NOMO-1 (cell line): ENCODE data around the gene LY86.
"Not testable (repeated sequence)": the region's sequence is repeated elsewhere in the genome, so short reads cannot be mapped to it uniquely, and the experiment has no call there.

ENCODE experiments used
- DNase-seq, 2 experiments: peaks; one replicate each; lab custom pipeline; 2025; ENCODE audit not compliant: unreplicated experiment in 2 of 2; lab: John Stamatoyannopoulos, UW

Gene LY86

DNA sequence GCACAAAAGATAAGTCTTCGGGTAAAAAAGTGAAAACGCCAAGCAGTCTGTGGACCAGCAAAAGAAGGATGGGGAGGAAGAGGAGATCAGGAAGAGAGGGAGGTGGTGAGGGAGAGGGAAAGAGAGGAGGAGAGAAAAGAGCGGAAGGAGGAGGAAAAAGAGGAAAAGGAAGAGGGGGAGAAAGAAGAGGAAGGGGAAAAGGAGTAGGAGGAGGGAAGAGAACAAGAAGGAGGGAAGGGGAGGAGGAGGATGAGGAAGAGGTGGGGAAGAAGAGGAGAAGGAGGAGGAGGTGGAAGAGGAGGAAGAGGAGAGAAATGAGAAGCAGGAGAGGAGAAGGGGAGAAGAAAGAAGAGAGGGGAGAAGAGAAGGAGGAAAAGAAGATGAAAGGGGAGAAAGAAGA, 6.5 kb downstream of the LY86 start:
- DNase-seq: no peak

DNA sequence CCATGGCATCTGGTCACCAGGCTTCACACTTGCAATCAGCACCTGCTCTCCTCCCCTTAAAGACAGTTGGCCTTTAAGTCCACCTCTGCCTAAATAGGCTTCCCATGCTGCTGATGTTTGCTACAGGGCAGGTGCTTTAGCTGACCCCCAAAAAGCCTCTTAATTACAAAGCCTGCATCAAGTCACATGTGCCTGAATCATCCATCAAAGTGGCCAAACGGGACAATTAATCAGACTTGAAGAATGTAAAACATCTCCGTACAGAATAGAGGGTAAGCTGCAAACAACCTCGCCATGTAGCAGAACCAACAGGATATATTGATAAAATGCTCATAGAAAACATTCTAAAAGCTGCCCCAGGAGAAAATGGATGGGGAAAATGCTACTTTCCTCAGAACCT, 7.4 kb downstream of the LY86 start:
- DNase-seq: no peak

GRCh38 chr6:6596529-6597328, 8.2 kb downstream of the LY86 start:
- DNase-seq: no peak

GRCh38 chr6:6597682-6598081, 9.2 kb downstream of the LY86 start:
- DNase-seq: no peak

DNA sequence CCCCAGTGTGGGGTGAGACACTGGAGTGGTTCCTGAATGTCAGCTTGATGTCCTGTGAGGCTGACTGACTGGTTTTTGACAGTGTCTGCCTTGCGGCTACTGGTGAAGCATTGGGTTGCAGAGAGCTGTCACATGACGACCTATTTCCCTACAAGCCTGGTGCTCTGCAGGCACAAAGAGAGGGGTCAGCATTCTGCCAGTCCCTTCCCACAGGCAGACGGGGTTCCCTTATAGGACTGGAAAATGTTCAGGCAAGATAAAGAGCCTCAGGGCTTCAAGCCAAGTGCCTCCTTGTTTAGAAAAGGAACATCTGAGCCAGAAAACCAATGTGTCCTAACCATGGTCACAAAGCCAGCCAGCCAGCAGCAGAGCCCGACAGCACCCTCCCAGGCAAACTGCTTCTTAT, 11.0 kb downstream of the LY86 start:
- DNase-seq: no peak

DNA sequence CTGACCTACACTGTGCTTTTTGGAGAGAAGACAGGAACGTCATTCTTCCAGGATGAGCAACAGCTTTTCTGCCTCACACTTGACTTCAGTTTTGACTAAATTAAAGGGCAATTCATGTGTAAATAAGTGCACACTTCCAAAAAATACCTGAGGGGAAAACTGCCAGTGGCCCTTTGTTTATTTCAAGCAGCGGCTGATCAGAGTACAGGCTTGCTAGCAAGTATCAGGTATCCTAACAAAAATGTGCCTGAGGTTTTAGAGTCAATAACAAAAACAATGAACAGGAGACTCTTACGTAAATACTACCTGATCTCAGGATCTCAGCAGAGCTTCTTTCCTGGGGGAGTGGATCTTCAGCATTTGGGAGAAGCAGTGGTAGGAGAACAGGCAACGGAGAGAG, 12.4 kb downstream of the LY86 start:
- DNase-seq: no peak

DNA sequence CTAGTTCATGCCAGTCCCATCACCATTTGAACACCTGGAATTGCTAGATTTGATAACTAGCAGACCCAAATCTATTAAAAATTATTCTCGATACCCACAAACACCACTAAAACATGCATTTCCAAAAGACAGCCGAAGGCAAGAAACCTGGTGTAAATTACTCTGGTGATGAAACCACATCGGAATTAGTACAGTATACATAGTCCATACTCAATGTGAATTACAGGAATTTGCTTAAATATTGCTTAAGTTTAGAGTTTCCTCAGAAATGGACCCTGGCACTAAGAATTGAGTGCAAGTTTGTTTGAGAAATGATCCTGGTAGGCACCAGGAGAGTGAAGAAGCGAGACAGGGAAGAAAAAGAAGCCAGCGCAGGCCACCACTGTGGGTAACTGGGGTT, 13.7 kb downstream of the LY86 start:
- DNase-seq: no peak

DNA sequence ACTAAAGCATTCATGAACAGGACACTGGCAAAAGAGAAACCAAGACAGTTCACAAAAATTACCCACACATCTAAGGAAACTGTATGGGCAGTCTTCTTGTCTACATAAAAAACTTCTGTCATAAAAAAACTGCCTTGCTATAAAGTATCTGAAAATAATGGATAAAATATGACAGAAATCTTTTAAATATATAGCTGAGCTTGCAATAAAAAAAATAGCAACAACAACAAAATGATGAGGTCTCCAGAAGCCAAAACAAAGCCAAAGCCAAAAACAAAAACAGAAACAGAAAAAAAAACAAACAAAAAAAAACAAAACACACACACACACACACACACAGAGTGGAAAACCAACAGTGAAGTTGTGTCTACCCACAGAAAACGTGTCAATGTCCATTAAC, 14.8 kb downstream of the LY86 start:
- no peak for DNase-seq

- no peak for DNase-seq
Observed at GRCh38 chr6:6604015-6604414, 15.5 kb downstream of the LY86 start.

DNA sequence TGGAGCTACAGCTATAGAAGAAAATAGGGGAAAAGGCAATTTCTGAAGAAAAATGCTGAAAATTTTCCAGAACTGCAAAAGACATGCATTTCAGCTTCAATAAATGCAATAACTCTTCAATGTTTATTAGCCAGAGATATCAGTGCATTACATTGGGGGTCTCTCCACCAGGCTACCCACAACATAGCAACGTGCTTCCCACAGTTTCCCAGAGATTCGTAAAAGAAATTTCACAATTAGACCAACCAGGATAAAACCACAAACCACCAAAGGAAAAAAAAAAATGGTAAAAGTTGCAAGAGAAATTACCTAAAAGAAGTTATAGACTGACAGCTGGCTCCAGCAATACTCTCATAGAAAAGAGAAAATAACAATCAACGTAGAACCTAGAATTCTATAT, 16.0 kb downstream of the LY86 start:
- no peak for DNase-seq

GRCh38 chr6:6605873-6606272, 17.4 kb downstream of the LY86 start:
- DNase-seq: no peak

DNA sequence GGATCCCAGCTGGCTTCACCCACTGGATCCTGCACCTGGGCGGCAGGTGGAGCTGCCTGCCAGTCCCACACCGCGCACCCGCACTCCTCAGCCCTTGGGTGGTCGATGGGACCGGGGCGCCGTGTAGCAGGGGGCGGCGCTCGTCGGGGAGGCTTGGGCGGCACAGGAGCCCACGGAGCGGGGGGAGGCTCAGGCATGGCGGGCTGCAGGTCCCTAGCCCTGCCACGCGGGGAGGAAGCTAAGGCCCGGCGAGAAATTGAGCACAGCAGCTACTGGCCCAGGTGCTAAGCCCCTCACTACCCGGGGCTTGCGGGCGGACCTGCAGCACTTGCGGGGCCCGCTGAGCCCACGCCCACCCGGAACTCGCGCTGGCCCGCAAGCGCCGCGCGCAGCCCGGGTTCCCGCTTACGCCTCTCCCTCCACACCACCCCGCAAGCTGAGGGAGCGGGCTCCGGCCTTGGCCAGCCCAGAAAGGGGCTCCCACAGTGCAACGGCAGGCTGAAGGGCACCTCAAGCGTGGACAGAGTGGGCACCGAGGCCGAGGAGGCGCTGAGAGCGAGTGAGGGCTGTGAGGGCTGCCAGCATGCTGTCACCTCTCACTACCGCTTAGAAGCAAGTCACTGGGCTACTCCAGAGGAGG, 18.0 kb downstream of the LY86 start:
- DNase-seq: not testable (repeated sequence)

DNA sequence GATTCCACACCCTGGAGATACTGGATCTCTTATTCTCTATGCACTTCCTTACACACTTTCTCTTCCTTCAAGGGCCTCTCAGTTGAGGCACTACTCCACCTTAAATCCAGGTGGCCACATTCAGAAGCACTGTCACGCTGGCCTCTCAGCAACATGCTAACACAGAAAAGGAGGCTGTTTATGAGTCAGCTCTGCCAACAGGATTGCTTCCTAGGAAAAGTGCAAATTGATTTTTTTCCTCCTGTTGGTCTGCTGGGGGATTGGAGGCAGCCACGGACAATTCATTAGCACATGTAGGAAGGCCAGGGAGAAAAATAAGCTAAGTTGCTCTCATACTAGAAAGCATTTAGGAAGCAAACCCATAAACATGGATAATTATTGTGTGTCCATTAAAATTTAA, 20.9 kb downstream of the LY86 start:
- no peak for DNase-seq

DNA sequence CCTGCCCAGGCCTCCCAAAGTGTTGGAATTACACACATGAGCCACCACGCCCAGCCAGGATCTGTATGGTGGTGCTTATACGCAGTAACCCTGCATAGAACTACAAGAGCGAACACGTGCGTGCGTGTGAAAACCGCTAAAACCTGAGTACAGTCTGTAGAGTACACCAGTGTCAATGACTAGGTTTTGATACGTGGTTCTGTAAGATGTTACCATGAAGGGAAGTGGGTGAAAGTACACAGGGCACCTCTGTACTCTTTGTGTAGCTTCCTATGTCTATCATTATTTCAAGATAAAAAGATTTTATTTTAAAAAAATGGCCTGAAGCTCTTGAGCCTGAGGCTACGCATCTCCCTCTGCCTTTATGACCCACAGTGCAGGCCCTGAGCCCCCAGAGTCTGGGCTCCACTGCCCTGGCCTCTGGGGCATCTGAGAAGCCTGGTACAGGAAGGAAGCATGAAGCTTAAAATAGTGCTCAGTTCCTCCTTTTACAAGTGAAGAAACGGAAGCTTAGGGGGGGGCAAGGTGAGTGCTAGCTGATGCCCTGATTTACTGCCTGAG, 21.6 kb downstream of the LY86 start:
- peak; percentile 79 to 84 for DNase-seq

- no peak for DNase-seq
Observed at GRCh38 chr6:6611486-6611885, 23.0 kb downstream of the LY86 start.

- no peak for DNase-seq
Observed at GRCh38 chr6:6612308-6612707, 23.8 kb downstream of the LY86 start.

DNA sequence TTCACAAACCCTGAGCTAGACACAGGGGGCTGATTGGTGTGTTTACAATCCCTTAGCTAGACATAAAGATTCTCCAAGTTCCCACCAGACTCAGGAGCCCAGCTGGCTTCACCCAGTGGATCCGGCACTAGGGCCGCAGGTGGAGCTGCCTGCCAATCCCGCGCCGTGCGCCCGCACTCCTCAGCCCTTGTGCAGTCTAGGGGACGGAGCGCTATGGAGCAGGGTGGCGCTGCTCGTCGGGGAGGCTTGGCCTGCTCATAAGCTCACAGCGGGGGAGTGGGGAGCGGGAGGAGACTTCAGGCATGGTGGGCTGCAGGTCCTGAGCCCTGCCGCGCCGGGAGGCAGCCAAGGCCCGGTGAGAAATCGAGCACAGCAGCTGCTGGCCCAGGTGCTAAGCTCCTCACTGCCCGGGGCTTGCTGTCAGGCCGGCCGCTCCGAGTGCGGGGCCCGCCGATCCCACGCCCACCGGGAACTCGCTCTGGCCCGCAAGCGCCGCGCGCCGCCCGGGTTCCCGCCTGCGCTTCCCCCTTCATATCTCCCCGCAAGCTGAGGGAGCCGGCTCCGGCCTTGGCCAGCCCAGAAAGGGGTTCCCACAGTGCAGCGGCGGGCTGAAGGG, 24.7 kb downstream of the LY86 start:
- DNase-seq: not testable (repeated sequence)

- DNase-seq: no peak
Observed at GRCh38 chr6:6614096-6614982, 25.8 kb downstream of the LY86 start.

DNA sequence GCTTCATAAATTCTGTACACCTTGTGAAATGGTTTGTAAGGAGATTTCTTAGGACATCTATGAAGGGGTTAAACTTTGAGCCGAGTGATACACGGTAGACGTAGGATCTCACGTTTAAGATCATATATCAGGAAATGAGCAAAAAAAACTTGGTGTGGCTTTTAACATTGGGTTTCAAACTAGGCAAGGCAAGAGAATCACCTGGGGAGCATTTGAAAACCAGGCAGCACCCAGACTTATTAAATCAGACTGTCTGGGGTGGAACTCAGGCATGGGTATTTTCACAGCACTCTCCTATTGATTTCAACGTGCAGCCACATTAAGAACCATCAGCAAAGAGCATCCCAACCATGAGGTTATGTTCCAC, 26.4 kb downstream of the LY86 start:
- no peak for DNase-seq

GRCh38 chr6:6616656-6617055, 28.1 kb downstream of the LY86 start:
- no peak for DNase-seq
